ENCODE data around the gene TINAGL1.

DNA sequence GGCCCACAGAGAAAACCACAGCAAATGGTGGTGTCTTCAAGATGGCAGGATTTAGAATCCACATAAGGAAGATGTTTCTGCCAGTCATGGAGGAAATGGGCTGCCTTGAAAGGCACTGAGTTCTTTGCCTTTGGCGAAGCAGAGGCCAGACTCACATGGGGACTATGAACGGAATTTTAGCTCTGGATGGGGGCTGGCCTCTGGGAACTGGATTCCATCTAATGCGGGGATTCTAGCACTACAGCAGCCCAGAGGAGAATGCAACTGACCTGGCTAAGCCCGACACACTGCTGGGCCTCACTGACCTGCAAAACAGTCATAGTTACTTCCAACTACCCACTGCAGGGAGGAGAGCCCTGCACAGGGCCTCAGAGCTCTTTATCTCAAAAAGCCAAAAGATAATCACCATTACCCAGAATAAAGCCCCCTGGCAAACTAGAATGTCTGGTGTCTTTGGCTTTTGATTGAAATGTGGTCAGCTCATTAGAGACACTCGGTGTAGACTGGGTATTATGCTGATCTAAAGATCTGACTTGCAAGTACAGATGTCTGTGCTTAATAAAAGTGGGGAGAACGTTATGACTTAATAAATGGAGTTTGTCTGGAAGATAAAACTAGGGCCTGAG, 52.7 kb downstream of the TINAGL1 start:
- TF ChIP-seq, protein P1, sequence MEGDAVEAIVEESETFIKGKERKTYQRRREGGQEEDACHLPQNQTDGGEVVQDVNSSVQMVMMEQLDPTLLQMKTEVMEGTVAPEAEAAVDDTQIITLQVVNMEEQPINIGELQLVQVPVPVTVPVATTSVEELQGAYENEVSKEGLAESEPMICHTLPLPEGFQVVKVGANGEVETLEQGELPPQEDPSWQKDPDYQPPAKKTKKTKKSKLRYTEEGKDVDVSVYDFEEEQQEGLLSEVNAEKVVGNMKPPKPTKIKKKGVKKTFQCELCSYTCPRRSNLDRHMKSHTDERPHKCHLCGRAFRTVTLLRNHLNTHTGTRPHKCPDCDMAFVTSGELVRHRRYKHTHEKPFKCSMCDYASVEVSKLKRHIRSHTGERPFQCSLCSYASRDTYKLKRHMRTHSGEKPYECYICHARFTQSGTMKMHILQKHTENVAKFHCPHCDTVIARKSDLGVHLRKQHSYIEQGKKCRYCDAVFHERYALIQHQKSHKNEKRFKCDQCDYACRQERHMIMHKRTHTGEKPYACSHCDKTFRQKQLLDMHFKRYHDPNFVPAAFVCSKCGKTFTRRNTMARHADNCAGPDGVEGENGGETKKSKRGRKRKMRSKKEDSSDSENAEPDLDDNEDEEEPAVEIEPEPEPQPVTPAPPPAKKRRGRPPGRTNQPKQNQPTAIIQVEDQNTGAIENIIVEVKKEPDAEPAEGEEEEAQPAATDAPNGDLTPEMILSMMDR (IDR thresholded peaks at IDR 0.05), result no peak
- TF ChIP-seq POLR2A (IDR thresholded peaks at IDR 0.05), result no peak

All from right lobe of liver (tissue), 4 donors.